ENCODE data around the gene FAM13A. TPM values are rescaled to one million over a fixed set of nuclear protein-coding genes. Genes with fewer than 3 reads are reported as not detected.

FAM13A gene
- total and polyA plus RNA-seq, 2 of the 4 experiments (the other 2 are of a cell fraction) = 13.1 to 22.0 TPM

DNA sequence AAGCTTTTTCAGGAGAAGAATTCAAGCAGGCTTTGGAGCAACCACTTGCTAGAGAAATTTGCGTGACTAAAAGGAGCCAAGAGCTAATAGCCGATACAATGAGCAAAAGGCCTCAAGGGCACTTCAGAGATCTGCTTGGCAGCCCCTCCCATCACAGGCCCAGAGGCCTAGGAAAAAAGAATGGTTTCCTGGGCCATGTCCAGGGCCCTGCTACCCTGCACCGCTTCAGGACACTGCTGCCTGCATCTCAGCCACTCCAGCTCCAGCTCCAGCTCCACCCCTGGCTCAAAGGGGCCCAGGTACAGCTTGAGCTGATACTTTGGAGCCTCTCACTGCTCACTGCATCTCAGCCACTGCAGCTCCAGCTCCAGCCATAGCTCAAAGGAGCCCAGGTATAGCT is 98.9 kb downstream of the FAM13A start:
- Histone ChIP-seq H3K27me3 (ENCODE audit: control insufficient read depth, insufficient read depth, low read length) (no peaks in the 10 kb centered on the region), H4K20me1 (ENCODE audit: insufficient read depth, low read length) (no peaks in the 10 kb centered on the region), H3K4me3 (ENCODE audit: insufficient read depth, low read depth, low read length) (no peak overlapping the region), H3K27ac (ENCODE audit: insufficient read depth, low read length) (no peak overlapping the region), H3K9ac (ENCODE audit: low read depth, low read length) (no peak overlapping the region), H3K9me3 (ENCODE audit: control insufficient read depth, insufficient read depth, low read length) (peaks cover 3% of the 10 kb centered on the region), H2BK20ac (ENCODE audit: low read depth, low read length) (no peak overlapping the region), H2AK9ac (replicated peaks; ENCODE audit: low read depth, low read length, poor library complexity) (no peak overlapping the region), H2BK5ac (ENCODE audit: low read depth, low read length, poor library complexity, severe bottlenecking) (no peak overlapping the region), H2BK120ac (ENCODE audit: low read depth, low read length) (no peak overlapping the region), H2BK15ac (ENCODE audit: low read depth, low read length) (no peak overlapping the region), H3K4me1 (ENCODE audit: control insufficient read depth, insufficient read depth, low read length) (no peaks in the 10 kb centered on the region; the same call in 1 of the 2 replicates), H3K79me1 (ENCODE audit: low read depth in 1 of 2, low read length in 2 of 2) (no peaks in the 10 kb centered on the region), H3K56ac (ENCODE audit: extremely low read depth, insufficient read depth, low read length) (no peak overlapping the region), H3K36me3 (ENCODE audit: control insufficient read depth, insufficient read depth, low read length) (no peaks in the 10 kb centered on the region; the same call in 1 of the 2 replicates), H3K23ac (ENCODE audit: low read depth, low read length) (no peak overlapping the region), H4K8ac (ENCODE audit: low read depth in 2 of 2, low read length in 2 of 2) (no peak overlapping the region), H4K91ac (ENCODE audit: insufficient read depth, low read depth, low read length) (no peak overlapping the region), H2AK5ac (ENCODE audit: low read depth, low read length) (no peak overlapping the region), H2AFZ (replicated peaks; ENCODE audit: low read length, poor library complexity) (no peak overlapping the region), H3K14ac (replicated peaks; ENCODE audit: low read depth, low read length) (no peak overlapping the region), H3K4ac (ENCODE audit: low read depth, low read length) (no peak overlapping the region), H4K5ac (ENCODE audit: low read depth, low read length) (no peak overlapping the region), H3K4me2 (ENCODE audit: low read depth, low read length) (no peak overlapping the region), H3K18ac (ENCODE audit: low read depth, low read length) (no peak overlapping the region), H3K9me1 (ENCODE audit: insufficient read depth, low read length) (no peaks in the 10 kb centered on the region)
- WGBS, 2 experiments (ENCODE audit: extremely low coverage in 2 of 2, insufficient read length in 1 of 2) = 100% methylated on average over 2 of the region's 3 CpGs; no CpG with 5 or more reads in 1 of the 2 experiments
- POLR2A ChIA-PET (ENCODE audit: unreplicated experiment) = no interaction called here
- CTCF ChIA-PET = no interaction called here
- ATAC-seq (ENCODE audit: low read depth) = no peak
- TF ChIP-seq RFX5 (IDR thresholded peaks at IDR 0.05; ENCODE audit: low read depth, low read length) = no peak
- TF ChIP-seq CEBPB (IDR thresholded peaks at IDR 0.05; ENCODE audit: low read depth, low read length) = no peak
- TF ChIP-seq MAZ (IDR thresholded peaks at IDR 0.05; ENCODE audit: borderline replicate concordance, low read depth, low read length) = no peak
- no peak for TF ChIP-seq FOS (IDR thresholded peaks at IDR 0.05; ENCODE audit: low read depth, low read length)
- TF ChIP-seq CHD1 (IDR thresholded peaks at IDR 0.05; ENCODE audit: low read depth, low read length) = no peak
- TF ChIP-seq, protein P1, sequence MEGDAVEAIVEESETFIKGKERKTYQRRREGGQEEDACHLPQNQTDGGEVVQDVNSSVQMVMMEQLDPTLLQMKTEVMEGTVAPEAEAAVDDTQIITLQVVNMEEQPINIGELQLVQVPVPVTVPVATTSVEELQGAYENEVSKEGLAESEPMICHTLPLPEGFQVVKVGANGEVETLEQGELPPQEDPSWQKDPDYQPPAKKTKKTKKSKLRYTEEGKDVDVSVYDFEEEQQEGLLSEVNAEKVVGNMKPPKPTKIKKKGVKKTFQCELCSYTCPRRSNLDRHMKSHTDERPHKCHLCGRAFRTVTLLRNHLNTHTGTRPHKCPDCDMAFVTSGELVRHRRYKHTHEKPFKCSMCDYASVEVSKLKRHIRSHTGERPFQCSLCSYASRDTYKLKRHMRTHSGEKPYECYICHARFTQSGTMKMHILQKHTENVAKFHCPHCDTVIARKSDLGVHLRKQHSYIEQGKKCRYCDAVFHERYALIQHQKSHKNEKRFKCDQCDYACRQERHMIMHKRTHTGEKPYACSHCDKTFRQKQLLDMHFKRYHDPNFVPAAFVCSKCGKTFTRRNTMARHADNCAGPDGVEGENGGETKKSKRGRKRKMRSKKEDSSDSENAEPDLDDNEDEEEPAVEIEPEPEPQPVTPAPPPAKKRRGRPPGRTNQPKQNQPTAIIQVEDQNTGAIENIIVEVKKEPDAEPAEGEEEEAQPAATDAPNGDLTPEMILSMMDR (conservative IDR thresholded peaks at IDR 0.05; ENCODE audit: low read depth, low read length) = no peak
- TF ChIP-seq, protein P2, sequence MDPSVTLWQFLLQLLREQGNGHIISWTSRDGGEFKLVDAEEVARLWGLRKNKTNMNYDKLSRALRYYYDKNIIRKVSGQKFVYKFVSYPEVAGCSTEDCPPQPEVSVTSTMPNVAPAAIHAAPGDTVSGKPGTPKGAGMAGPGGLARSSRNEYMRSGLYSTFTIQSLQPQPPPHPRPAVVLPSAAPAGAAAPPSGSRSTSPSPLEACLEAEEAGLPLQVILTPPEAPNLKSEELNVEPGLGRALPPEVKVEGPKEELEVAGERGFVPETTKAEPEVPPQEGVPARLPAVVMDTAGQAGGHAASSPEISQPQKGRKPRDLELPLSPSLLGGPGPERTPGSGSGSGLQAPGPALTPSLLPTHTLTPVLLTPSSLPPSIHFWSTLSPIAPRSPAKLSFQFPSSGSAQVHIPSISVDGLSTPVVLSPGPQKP (IDR thresholded peaks at IDR 0.05; ENCODE audit: borderline replicate concordance, low read depth, low read length) = no peak
- no peak for TF ChIP-seq SMC3 (IDR thresholded peaks at IDR 0.05; ENCODE audit: low read depth, low read length)
- no peak for TF ChIP-seq RAD21 (IDR thresholded peaks at IDR 0.05; ENCODE audit: low read length)
- TF ChIP-seq POLR2A (IDR thresholded peaks at IDR 0.05; ENCODE audit: low read depth, low read length) = no peak
- TF ChIP-seq, protein P3, sequence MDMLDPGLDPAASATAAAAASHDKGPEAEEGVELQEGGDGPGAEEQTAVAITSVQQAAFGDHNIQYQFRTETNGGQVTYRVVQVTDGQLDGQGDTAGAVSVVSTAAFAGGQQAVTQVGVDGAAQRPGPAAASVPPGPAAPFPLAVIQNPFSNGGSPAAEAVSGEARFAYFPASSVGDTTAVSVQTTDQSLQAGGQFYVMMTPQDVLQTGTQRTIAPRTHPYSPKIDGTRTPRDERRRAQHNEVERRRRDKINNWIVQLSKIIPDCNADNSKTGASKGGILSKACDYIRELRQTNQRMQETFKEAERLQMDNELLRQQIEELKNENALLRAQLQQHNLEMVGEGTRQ (IDR thresholded peaks at IDR 0.05; ENCODE audit: low read depth, low read length) = no peak
- TF ChIP-seq RCOR1 (IDR thresholded peaks at IDR 0.05; ENCODE audit: insufficient replicate concordance, low read length) = no peak
- TF ChIP-seq MXI1 (IDR thresholded peaks at IDR 0.05; ENCODE audit: borderline replicate concordance, low read depth, low read length) = no peak
- no peak for TF ChIP-seq MAFK (IDR thresholded peaks at IDR 0.05; ENCODE audit: low read depth, low read length)
- TF ChIP-seq BHLHE40 (IDR thresholded peaks at IDR 0.05; ENCODE audit: low read depth, low read length) = no peak
- no peak for TF ChIP-seq NFE2L2 (IDR thresholded peaks at IDR 0.05; ENCODE audit: low read depth, low read length)
- BruUV-seq (replicated peaks) = no TSS peak
- DNase-seq = no peak
- in situ Hi-C loops (cut with MboI; ENCODE audit: low sequenced_read_pairs) (no loop called here), dilution Hi-C loops (cut with HindIII; ENCODE audit: low sequenced_read_pairs, unreplicated experiment) (no loop called here), intact Hi-C loops (cut with micrococcal nuclease) (no loop called here)

Measured in IMR-90 (cell line).